BJ (cell line): ENCODE data around the gene OR52I1. TPM values are rescaled to one million over a fixed set of nuclear protein-coding genes. Genes with fewer than 3 reads are reported as not detected.

ENCODE experiments used
- CTCF ChIA-PET: fragments of 350-600 bp; formaldehyde crosslinking; extraction: SDS; loops from one replicate; lab custom pipeline; 2021; ENCODE audit warnings: antibody characterized with exemption, inconsistent platforms; lab: Yijun Ruan, JAX
- POLR2A ChIA-PET: fragments of 300-600 bp; sonication (Branson Sonifier 250); formaldehyde crosslinking; extraction: SDS; loops from one replicate; lab custom pipeline; 2021; ENCODE audit warnings: antibody characterized with exemption; lab: Charles Lee
- DNase-seq: peaks from one replicate; pipeline ENCODE4 v3.0.0-alpha.2; 2011; ENCODE audit warnings: low read depth
- H3K27me3 ChIP-seq: 2 replicates; pipeline ENCODE4 v1.6.0; 2011; ENCODE audit warnings: low read length; ENCODE audit not compliant: control insufficient read depth, insufficient read depth
- H3K36me3 ChIP-seq: 2 replicates; pipeline ENCODE4 v1.5.1; 2011; ENCODE audit warnings: low read length; ENCODE audit not compliant: control insufficient read depth, insufficient read depth
- H3K4me3 ChIP-seq: 2 replicates; pipeline ENCODE4 v1.5.1; 2011; ENCODE audit warnings: low read depth, mild to moderate bottlenecking, control low read depth, low read length
- polyA plus RNA-seq: library from polyadenylated mRNA; depleted of rRNA; stranded (reverse); fragments of >200 nt; gene quantifications from 2 replicates; pipeline ENCODE4 v1.2.3, GENCODE V29; 2011
- TF ChIP-seq, protein P1 (sequence below): IDR thresholded peaks from 2 replicates; pipeline ENCODE4 v1.5.1; 2011; ENCODE audit warnings: low read depth, mild to moderate bottlenecking, control low read depth, inconsistent platforms, low read length, moderate library complexity; ENCODE audit not compliant: insufficient read depth

Gene OR52I1
- polyA plus RNA-seq, 1 experiment = not detected

DNA sequence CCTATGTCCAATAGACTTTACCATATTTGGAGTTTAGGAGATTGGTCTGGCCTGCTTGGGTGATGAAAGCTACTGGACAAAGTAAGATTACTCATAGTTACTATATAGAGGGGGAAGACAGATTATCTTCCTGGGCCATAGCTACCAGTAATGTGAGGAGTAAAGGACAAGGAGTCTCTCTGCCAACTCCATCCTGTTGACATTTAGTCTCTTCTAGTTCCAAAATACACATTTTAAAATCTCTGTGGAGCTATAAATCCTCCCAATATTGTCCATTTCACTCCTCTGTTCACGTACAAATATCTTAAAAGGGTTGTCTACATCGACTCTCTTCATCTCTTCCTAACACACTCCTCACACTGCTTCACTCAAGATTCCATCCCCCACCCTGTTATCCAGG is 42.3 kb downstream of the OR52I1 start:
- TF ChIP-seq, protein P1, sequence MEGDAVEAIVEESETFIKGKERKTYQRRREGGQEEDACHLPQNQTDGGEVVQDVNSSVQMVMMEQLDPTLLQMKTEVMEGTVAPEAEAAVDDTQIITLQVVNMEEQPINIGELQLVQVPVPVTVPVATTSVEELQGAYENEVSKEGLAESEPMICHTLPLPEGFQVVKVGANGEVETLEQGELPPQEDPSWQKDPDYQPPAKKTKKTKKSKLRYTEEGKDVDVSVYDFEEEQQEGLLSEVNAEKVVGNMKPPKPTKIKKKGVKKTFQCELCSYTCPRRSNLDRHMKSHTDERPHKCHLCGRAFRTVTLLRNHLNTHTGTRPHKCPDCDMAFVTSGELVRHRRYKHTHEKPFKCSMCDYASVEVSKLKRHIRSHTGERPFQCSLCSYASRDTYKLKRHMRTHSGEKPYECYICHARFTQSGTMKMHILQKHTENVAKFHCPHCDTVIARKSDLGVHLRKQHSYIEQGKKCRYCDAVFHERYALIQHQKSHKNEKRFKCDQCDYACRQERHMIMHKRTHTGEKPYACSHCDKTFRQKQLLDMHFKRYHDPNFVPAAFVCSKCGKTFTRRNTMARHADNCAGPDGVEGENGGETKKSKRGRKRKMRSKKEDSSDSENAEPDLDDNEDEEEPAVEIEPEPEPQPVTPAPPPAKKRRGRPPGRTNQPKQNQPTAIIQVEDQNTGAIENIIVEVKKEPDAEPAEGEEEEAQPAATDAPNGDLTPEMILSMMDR = no peak
- DNase-seq = no peak
- H3K4me3 ChIP-seq = no peak overlapping the region
- ChIA-PET CTCF (interaction anchor here (1.0 to 3.0 kb wide), 22 partner anchors 9 to 448 kb away, joined by 3 to 31 read pairs (median 7); no protein-coding TSS in a partner anchor), POLR2A (no interaction called here)
- no peaks in the 10 kb centered on the region for H3K36me3 ChIP-seq
- no peaks in the 10 kb centered on the region for H3K27me3 ChIP-seq

DNA sequence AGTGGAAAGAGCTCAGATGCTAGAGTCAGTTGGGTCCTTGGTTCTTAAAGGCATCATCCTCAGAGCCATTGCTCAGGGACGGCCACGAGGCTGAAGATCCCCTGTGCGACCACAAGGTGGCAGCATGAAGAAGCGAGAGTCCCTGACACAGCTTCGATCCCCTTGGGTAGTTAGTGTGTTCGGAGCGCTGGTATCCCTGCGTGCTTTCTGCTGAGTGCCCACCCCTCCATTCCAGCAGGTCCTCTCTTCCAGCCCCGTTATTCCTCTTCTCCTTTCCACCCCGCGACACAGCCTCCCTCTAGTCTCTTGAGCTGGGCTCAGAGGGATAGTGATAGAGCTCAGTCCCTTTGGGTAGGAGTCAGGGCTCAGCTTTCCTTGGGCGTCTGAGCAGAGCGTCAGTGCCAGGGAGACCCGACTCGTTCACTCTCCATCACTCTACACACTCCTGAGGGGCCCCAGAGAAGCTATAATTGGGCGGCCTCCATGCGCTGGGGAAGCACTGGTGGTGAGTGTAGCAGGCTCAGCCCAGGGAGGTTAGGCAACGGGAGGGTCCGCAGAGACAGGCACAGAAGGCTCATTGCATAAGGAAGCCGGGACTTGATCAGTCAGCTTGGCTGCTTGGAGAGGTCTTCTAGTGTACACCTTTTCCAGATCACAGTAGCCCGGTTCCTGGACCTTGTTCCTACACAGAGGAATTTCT is 43.3 kb downstream of the OR52I1 start, which contains the start of gene OR51D1:
TSS of gene OR51D1 (plus strand) at position 516 of the 700 bp plus-strand sequence. CDS start 2,314 bp downstream, outside the sequence.
- ChIA-PET CTCF (interaction anchor here (0.6 to 3.0 kb wide), 34 partner anchors 9 to 743 kb away, joined by 3 to 31 read pairs (median 4); partner anchors contain the start of gene MMP26), POLR2A (interaction anchor here (0.5 kb wide), 1 partner anchor 35 kb away, joined by 3 read pairs; no protein-coding TSS in a partner anchor)
- Histone ChIP-seq H3K4me3 (no peak within 1 kb of the TSS), H3K27me3 (no peaks in the 10 kb centered on the region), H3K36me3 (no peaks in the 10 kb centered on the region)
- TF ChIP-seq, protein P1 = peak; percentile 89
- no peak for DNase-seq

DNA sequence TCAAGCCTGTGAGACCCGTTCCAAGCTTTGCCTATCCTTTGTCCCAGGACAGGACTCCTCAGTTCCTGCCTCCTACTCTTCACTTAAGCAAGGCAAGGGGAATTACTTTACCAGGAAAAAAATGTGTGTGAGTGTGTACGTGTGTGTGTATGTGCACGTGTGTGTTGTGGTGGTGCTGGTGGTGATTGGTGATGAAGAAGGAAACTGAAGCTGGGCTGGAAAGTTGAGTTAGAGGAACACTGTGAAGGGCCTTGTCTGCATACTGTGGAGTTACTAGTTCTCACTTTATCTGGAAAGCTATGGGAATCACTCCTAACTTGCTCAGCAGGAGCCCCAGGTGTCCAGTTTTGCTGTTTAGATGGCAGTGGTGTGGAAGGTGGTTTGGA is 43.8 kb downstream of the OR52I1 start:
- Histone ChIP-seq H3K36me3 (no peaks in the 10 kb centered on the region), H3K4me3 (no peak overlapping the region), H3K27me3 (no peaks in the 10 kb centered on the region)
- ChIA-PET CTCF (interaction anchor here (0.7 to 3.0 kb wide), 24 partner anchors 9 to 743 kb away, joined by 3 to 31 read pairs (median 5); partner anchors contain the start of gene MMP26), POLR2A (no interaction called here)
- TF ChIP-seq, protein P1 = no peak
- DNase-seq = no peak

DNA sequence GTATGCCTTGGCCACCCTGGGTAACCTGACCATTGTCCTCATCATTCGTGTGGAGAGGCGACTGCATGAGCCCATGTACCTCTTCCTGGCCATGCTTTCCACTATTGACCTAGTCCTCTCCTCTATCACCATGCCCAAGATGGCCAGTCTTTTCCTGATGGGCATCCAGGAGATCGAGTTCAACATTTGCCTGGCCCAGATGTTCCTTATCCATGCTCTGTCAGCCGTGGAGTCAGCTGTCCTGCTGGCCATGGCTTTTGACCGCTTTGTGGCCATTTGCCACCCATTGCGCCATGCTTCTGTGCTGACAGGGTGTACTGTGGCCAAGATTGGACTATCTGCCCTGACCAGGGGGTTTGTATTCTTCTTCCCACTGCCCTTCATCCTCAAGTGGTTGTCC is 46.1 kb downstream of the OR52I1 start:
- Histone ChIP-seq H3K36me3 (no peaks in the 10 kb centered on the region), H3K4me3 (no peak overlapping the region), H3K27me3 (no peaks in the 10 kb centered on the region)
- TF ChIP-seq, protein P1 = no peak
- CTCF ChIA-PET = interaction anchor here (0.9 kb wide), 1 partner anchor 336 kb away, joined by 3 read pairs; no protein-coding TSS in a partner anchor
- DNase-seq = no peak
- POLR2A ChIA-PET = no interaction called here

DNA sequence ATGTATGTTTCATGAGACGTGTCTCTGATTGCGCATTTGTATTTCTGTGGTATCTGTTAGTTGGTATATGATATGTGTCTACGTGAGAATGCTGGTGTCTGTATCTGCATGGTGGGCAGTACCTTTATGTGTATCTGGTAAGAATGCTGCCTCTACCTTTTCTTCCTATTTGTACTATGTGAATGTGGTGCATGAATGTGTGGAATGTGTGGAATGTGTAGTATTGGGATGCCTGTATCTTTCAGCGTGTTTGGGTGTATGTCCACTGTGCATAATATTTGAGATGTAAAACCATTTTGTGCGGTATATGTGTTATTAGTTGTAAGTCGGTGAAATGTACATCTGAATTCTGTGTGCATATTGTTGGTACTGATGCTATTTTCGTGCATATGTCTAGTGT is 47.7 kb downstream of the OR52I1 start:
- no peaks in the 10 kb centered on the region for H3K27me3 ChIP-seq
- CTCF ChIA-PET = no interaction called here
- POLR2A ChIA-PET = no interaction called here
- no peak overlapping the region for H3K4me3 ChIP-seq
- no peak for DNase-seq
- TF ChIP-seq, protein P1 = no peak
- no peaks in the 10 kb centered on the region for H3K36me3 ChIP-seq
